Colonic mucosa (tissue), 4 donors: ENCODE results near the gene KCNH2. TPM values are rescaled to one million over a fixed set of nuclear protein-coding genes. Genes with fewer than 3 reads are reported as not detected.

Experiments
- DNase-seq: peaks from one replicate; pipeline ENCODE4 v3.0.0-alpha.2; 2020
- H3K27ac ChIP-seq: fragments of 200-600 bp; one replicate; pipeline ENCODE4 v1.8.0; 2021
- H3K27me3 ChIP-seq: fragments of 200-600 bp; one replicate; pipeline ENCODE4 v1.8.0; 2021
- H3K36me3 ChIP-seq: fragments of 200-600 bp; one replicate; pipeline ENCODE4 v1.8.0; 2021
- H3K4me1 ChIP-seq: fragments of 200-600 bp; one replicate; pipeline ENCODE4 v1.8.0; 2021; ENCODE audit warnings: mild to moderate bottlenecking
- H3K4me3 ChIP-seq: fragments of 200-600 bp; one replicate; pipeline ENCODE4 v1.8.0; 2021
- H3K9ac ChIP-seq, 2 donors: one replicate each; pipeline ENCODE4 v1.7.0; 2013; ENCODE audit warnings: control low read depth in 2 of 2, low read depth in 2 of 2, low read length in 2 of 2
- H3K9me3 ChIP-seq: fragments of 200-600 bp; one replicate; pipeline ENCODE4 v1.8.0; 2021
- CTCF ChIP-seq: fragments of 200-600 bp; IDR thresholded peaks from one replicate; pipeline ENCODE4 v1.8.0; 2022; ENCODE audit warnings: antibody characterized with exemption, mild to moderate bottlenecking
- intact Hi-C: fragments of 100-400 bp; cut with DNase I; formaldehyde crosslinking; loops from one replicate; pipeline ENCODE4 v1.14.1; 2022
- total RNA-seq, 2 donors: library from RNA; stranded (reverse); fragmentation: NEBNext Ultra II Directional in 1 of 2; extraction: Animal tissue kit (Norgen Biotek cat#: 25700) in 1 of 2; gene quantifications; one replicate each; pipeline ENCODE4 v1.2.1, GENCODE V29; 2021
- donor health status: healthy.
- donor health status: DM: no; HTN: no; CAD: no.
- donor health status: DM: no; HTN: no; CAD: no.

The KCNH2 gene
- total RNA-seq, 2 donors from 2014 or later = 3.3 to 8.8 TPM

DNA sequence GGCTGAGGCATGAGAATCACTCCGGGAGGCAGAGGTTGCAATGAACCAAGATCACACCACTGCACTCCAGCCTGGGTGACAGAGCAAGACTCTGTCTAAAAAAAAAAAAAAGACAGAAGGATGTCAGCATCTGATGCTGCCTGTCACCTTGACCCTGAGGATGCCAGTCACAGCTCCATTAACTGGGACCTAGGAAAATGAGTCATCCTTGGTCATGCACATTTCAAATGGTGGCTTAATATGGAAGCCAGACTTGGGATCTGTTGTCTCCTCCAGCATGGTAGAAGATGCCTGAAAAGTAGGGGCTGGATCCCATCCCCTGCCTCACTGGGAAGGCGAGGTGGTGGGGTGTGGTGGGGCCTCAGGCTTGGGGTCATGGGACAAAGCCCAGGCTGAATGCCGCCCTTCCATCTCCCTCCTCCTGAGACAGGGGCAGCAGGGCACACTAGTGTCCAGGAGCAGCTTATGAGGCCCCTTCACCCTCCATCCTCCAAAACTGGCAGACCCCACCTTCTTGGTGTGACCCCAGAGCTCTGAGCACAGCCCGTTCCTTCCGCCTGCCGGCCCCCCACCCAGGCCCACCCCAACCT, 14.0 kb upstream of the KCNH2 start:
- intact Hi-C loops = no loop called here
- no peaks in the 10 kb centered on the region for H3K9me3 ChIP-seq
- no peak overlapping the region for H3K27ac ChIP-seq

DNA sequence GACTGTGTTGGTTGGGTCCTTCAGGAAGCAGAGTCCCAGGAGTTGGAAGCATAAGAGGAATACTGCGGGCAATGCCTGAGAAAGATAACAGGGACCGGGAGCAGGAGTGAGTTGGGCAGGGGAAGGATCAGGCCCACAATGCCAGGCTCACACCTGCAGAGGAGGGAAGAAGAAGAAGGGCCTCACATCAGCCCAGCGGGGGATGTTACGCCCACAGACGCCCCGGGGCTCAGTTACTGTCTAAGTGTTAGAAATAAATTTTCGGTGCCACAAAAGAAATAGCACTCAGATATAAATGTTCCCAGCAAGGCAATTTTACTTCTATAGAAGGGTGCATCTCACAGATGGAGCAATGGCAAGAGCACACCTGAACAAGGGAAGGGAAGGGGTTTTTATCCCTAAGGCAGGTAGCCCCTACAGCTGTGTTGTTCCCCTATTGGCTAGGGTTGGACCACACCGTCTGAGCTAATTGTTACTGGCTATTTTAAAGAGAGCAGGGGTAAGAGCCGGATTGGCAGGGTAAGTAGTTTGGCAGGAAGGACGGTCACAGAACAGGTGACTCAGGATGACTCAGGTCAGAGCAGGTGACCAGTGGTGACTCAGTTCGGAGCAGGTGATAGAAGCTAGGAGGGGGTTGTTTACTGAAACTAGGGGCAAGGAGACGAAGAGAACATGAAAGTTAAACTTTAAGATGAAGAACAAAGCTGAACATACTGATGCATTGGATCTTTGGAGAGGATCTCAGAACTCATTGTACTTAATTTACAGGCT, 12.5 kb upstream of the KCNH2 start, which contains the start of gene NOS3:
Gene NOS3, plus strand, starts transcription at position 602 of the 771 bp plus-strand sequence. CDS start 2,787 bp downstream, outside the sequence.
- no peaks in the 10 kb centered on the region for H3K4me1 ChIP-seq
- no peak for DNase-seq
- no peak for TF ChIP-seq CTCF
- H3K4me3 ChIP-seq = no peak within 1 kb of the TSS
- H3K9me3 ChIP-seq = no peaks in the 10 kb centered on the region
- no peak within 1 kb of the TSS for H3K27ac ChIP-seq
- no peaks in the 10 kb centered on the region for H3K27me3 ChIP-seq
- intact Hi-C loops = no loop called here
- H3K9ac ChIP-seq = no peak within 1 kb of the TSS
- H3K36me3 ChIP-seq = no peaks in the 10 kb centered on the region

More for the DNA sequence above, 14.0 kb upstream of the KCNH2 start:
- no peak for TF ChIP-seq CTCF
- no peak overlapping the region for H3K4me3 ChIP-seq
- DNase-seq = no peak
- H3K4me1 ChIP-seq = no peaks in the 10 kb centered on the region
- H3K36me3 ChIP-seq = no peaks in the 10 kb centered on the region
- H3K27me3 ChIP-seq = no peaks in the 10 kb centered on the region
- no peak overlapping the region for H3K9ac ChIP-seq

DNA sequence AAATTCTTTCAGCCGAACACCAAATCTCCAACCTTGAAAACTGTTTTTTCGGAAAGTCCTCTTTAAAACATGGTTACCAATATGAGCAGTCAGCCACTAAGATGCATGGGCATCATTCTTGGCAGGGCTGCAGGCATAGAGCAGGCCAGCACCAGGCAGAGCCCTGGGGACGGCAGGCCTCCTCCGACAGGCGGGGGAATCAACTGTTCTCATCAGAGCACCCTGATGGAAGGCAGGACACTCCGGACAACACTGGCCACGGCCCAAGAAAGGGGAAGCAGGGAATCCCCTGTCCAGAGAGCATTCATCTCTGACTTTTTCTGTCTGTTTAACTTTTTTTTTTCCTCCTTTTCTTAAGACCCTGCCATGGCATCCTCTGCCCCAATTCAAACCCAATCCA, 11.3 kb upstream of the KCNH2 start:
- H3K9ac ChIP-seq = no peak overlapping the region
- no peaks in the 10 kb centered on the region for H3K9me3 ChIP-seq
- no peak overlapping the region for H3K4me3 ChIP-seq
- TF ChIP-seq CTCF = no peak
- no peaks in the 10 kb centered on the region for H3K27me3 ChIP-seq
- DNase-seq = no peak
- H3K36me3 ChIP-seq = no peaks in the 10 kb centered on the region
- peak overlapping the region; percentile 40 for H3K27ac ChIP-seq
- intact Hi-C loops = loop anchor here (2.0 to 10.0 kb wide), 2 partner anchors 91 to 205 kb away; no protein-coding TSS in a partner anchor
- H3K4me1 ChIP-seq = no peaks in the 10 kb centered on the region

DNA sequence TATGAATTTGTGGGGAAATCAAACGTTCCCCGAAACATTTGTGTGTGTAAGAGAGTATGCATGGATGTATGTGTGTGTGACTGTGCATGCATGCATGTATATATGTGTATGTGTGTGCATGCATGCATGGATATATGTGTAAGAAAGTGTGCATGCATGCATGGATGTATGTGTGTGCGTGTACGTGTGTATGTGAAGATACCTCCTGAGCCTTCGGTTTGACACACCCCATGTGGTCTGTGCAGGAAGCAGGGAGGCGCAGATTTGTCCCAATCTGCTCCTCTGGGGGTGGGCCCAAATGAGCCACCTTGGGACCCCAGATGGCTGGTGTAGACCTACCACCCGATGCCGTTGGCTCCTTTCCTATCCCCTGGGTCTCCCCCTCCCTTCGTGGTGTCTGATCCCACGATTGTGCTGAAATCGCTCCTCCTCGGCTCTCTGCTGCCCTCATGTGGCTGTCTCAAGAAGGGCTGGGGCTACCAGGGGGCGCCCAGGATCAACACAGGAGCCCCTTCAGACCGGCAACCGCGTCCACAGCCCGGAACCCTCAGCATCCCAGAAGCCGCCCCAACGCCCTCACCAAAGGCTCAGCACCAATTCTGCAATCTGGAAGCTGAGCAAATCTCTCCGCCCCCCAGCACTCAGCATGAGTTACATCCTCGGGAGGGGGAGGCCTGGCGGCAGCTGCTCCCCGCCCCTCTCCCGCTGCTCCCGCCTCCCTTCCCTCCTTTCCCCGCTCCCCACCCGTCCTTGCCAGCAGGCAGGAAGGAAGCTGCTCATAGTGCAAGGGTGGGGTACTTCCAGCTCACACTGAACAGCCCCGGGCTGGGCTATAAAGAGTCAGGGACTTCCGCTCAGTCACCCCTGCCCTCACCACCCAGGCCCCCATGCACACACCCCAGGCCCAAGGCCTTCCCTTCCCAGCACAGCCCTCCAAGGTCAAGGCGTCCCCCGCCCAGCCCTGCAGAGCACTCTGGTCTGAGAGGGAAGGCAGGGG, 10.4 kb upstream of the KCNH2 start:
- H3K36me3 ChIP-seq = no peaks in the 10 kb centered on the region
- no peaks in the 10 kb centered on the region for H3K27me3 ChIP-seq
- peak; percentile 77 for TF ChIP-seq CTCF
- no peaks in the 10 kb centered on the region for H3K9me3 ChIP-seq
- H3K4me1 ChIP-seq = no peaks in the 10 kb centered on the region
- no peak overlapping the region for H3K4me3 ChIP-seq
- H3K27ac ChIP-seq = peak overlapping the region; percentile 40
- H3K9ac ChIP-seq = no peak overlapping the region
- intact Hi-C loops = loop anchor here (2.0 to 10.0 kb wide), 2 partner anchors 90 to 204 kb away; no protein-coding TSS in a partner anchor
- peak; percentile 73 for DNase-seq

DNA sequence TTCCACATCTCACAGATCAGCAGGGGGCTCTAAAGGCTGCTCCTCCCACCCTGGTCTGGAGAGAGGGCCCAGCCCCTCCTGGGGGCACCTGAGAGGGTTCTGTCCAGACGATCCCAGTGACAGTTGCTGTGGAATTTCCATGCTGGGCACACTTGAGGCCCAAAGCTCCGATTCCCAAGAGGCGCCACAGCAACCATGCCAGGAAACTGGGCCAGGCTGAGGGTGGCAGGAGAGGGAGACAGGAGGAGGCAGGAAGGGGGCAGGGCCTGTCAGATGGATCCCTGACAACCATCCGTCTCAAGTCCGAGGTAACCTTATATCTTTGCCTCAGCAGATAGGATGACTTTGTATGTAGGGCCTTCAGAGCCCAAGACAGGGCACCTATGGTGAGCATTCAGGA, 8.4 kb upstream of the KCNH2 start:
- H3K9me3 ChIP-seq = no peaks in the 10 kb centered on the region
- H3K4me3 ChIP-seq = no peak overlapping the region
- TF ChIP-seq CTCF = no peak
- no peak overlapping the region for H3K9ac ChIP-seq
- DNase-seq = no peak
- H3K27ac ChIP-seq = no peak overlapping the region
- intact Hi-C loops = loop anchor here (10.0 kb wide), 1 partner anchor 202 kb away; no protein-coding TSS in a partner anchor
- H3K4me1 ChIP-seq = no peaks in the 10 kb centered on the region
- H3K27me3 ChIP-seq = no peaks in the 10 kb centered on the region
- no peaks in the 10 kb centered on the region for H3K36me3 ChIP-seq
